NB4 (cell line): ENCODE results near the gene TMTC2.

Experiments used
- CTCF ChIP-seq: IDR thresholded peaks from one replicate; pipeline ENCODE4 v1.5.1; 2012; ENCODE audit warnings: low read depth, low read length
- POLR2A ChIP-seq: IDR thresholded peaks from 2 replicates; pipeline ENCODE4 v1.6.1; 2011; ENCODE audit warnings: mild to moderate bottlenecking; ENCODE audit not compliant: insufficient read length; ENCODE audit errors: extremely low read depth

GRCh38 chr12:83044736-83045135 lies 358.0 kb downstream of the TMTC2 start:
- TF ChIP-seq CTCF (no peak), POLR2A (no peak)
